ENCODE measurements around the gene FGFBP2. TPM values are rescaled to one million over a fixed set of nuclear protein-coding genes. Genes with fewer than 3 reads are reported as not detected.

FGFBP2 gene
- total and polyA plus RNA-seq, 8 donors = 0.20 to 2.9 (median 0.69) TPM; not detected in 2

GRCh38 chr4:15935504-15936402 is 27.2 kb downstream of the FGFBP2 start:
- no peaks in the 10 kb centered on the region for H3K36me3 ChIP-seq
- intact Hi-C loops (cut with DNase I) = no loop called here
- H3K9me3 ChIP-seq = no peaks in the 10 kb centered on the region
- H3K4me3 ChIP-seq = no peak overlapping the region
- DNase-seq = no peak
- H3K4me1 ChIP-seq = no peaks in the 10 kb centered on the region
- peaks cover 0 to 3% of the 10 kb centered on the region in 2 donors for H3K27me3 ChIP-seq
- H3K27ac ChIP-seq = no peak overlapping the region
- no peak for ATAC-seq
- TF ChIP-seq, protein P1, sequence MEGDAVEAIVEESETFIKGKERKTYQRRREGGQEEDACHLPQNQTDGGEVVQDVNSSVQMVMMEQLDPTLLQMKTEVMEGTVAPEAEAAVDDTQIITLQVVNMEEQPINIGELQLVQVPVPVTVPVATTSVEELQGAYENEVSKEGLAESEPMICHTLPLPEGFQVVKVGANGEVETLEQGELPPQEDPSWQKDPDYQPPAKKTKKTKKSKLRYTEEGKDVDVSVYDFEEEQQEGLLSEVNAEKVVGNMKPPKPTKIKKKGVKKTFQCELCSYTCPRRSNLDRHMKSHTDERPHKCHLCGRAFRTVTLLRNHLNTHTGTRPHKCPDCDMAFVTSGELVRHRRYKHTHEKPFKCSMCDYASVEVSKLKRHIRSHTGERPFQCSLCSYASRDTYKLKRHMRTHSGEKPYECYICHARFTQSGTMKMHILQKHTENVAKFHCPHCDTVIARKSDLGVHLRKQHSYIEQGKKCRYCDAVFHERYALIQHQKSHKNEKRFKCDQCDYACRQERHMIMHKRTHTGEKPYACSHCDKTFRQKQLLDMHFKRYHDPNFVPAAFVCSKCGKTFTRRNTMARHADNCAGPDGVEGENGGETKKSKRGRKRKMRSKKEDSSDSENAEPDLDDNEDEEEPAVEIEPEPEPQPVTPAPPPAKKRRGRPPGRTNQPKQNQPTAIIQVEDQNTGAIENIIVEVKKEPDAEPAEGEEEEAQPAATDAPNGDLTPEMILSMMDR (IDR thresholded peaks at IDR 0.05) = no peak

DNA sequence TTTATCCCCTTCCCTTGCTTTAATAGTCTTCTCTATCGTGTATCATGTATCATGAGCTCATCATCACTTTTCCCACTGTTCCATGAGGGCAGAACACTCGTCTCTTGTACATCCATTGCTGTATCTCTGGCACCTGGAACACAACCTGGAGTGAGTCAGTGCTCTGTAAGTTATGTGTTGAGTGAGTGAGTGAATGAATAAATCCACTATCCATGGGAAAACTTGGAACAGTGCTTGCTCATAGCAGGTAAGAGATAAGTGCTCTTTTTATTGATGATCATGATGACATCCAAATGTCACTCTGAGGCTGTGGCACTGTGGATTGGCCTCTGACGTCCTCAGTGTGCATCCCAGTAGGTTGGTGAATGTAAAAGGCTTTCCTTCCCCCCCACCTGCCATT is 28.7 kb downstream of the FGFBP2 start:
- no peaks in the 10 kb centered on the region for H3K36me3 ChIP-seq
- no peaks in the 10 kb centered on the region for H3K9me3 ChIP-seq
- TF ChIP-seq, protein P1 (IDR thresholded peaks at IDR 0.05) = no peak
- no peak overlapping the region for H3K27ac ChIP-seq
- ATAC-seq (no peak), DNase-seq (no peak)
- H3K27me3 ChIP-seq = peaks cover 3 to 5% of the 10 kb centered on the region in 2 donors
- no peak overlapping the region for H3K4me3 ChIP-seq
- H3K4me1 ChIP-seq = no peaks in the 10 kb centered on the region
- intact Hi-C loops (cut with DNase I) = no loop called here

DNA sequence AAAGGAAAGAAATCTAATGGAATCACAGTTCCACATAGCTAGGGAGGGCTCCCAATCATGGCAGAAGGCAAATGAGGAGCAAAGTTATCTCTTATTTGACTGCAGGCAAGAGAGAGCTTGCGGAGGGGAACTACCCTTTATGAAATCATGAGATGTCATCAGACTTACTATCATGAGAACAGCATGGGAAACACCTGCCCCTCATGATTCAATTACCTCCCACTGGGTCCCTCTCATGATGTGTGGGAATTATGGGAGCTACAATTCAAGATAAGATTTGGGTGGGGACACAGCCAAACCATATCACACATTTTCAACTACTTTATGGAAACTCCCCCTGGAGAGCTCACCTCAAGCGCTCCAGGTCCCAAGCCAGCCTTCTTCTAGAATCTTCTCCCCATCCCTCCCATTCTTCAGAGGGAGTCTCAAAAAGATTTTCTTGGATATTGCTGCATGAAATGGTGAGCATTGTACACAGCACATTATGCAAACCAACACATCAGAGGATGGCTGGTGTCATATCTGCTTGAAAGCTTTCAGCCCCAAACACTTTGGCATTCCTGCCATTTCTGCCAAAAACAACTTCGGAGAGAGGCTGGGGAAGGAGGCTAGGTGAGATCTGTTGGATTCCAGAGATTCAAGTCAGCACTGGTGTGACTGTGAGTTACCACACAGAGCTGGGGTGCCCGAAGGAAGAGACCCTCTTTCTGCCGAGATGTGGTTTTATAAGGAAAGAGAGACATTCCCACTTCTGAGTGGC is 31.3 kb downstream of the FGFBP2 start:
- TF ChIP-seq, protein P1 (IDR thresholded peaks at IDR 0.05) = no peak
- ATAC-seq = no peak

GRCh38 chr4:15930314-15930713 is 32.7 kb downstream of the FGFBP2 start:
- Histone ChIP-seq H3K9me3 (no peaks in the 10 kb centered on the region), H3K27ac (no peak overlapping the region), H3K4me1 (no peaks in the 10 kb centered on the region), H3K36me3 (no peaks in the 10 kb centered on the region), H3K4me3 (no peak overlapping the region), H3K27me3 (peaks cover 3 to 10% of the 10 kb centered on the region in 2 donors)
- ATAC-seq (no peak), DNase-seq (no peak)
- intact Hi-C loops (cut with DNase I) = no loop called here
- TF ChIP-seq, protein P1 (IDR thresholded peaks at IDR 0.05) = no peak

More for the DNA sequence above, 31.3 kb downstream of the FGFBP2 start:
- Histone ChIP-seq H3K4me3 (no peak overlapping the region), H3K9me3 (no peaks in the 10 kb centered on the region), H3K27me3 (peaks cover 3 to 10% of the 10 kb centered on the region in 2 donors), H3K4me1 (no peaks in the 10 kb centered on the region), H3K36me3 (no peaks in the 10 kb centered on the region), H3K27ac (no peak overlapping the region)
- intact Hi-C loops (cut with DNase I) = no loop called here
- DNase-seq = no peak

- Histone ChIP-seq H3K9me3 (no peaks in the 10 kb centered on the region), H3K27ac (no peak overlapping the region), H3K36me3 (no peaks in the 10 kb centered on the region), H3K27me3 (peaks cover 3 to 10% of the 10 kb centered on the region in 2 donors), H3K4me3 (no peak overlapping the region), H3K4me1 (no peaks in the 10 kb centered on the region)
- TF ChIP-seq, protein P1 (IDR thresholded peaks at IDR 0.05) = no peak
- ATAC-seq (no peak), DNase-seq (no peak)
- intact Hi-C loops (cut with DNase I) = no loop called here
Measured at GRCh38 chr4:15929540-15929939, 33.4 kb downstream of the FGFBP2 start.

Data from left lung (tissue), 10 donors.